Cardiac septum (tissue), 1 donor: ENCODE measurements around the gene CD27. TPM values are rescaled to one million over a fixed set of nuclear protein-coding genes. Genes with fewer than 3 reads are reported as not detected.

ENCODE experiments used
- total RNA-seq: library from RNA; stranded (reverse); fragmentation: NEBNext Ultra II Directional; extraction: Animal tissue kit (Norgen Biotek cat#: 25700); gene quantifications from one replicate; pipeline ENCODE4 v1.2.1, GENCODE V29; 2021
- donor health status: DM: no; HTN: no; CAD: no.

The CD27 gene
- total RNA-seq, 1 donor from 2014 or later = not detected

Other genes starting within 250 kb of the CD27 start
- 70.2 TPM for gene CD9, start 244.6 kb upstream of the CD27 start, total RNA-seq
- gene PLEKHG6, start 134.3 kb upstream of the CD27 start, total RNA-seq = 0.30 TPM
- 60.0 TPM for gene TNFRSF1A, start 102.9 kb upstream of the CD27 start, total RNA-seq
- 0.46 TPM for gene SCNN1A, start 69.4 kb upstream of the CD27 start, total RNA-seq
- gene LTBR, start 60.8 kb upstream of the CD27 start, total RNA-seq = 29.4 TPM
- gene TAPBPL, start 7.1 kb downstream of the CD27 start, total RNA-seq = 17.2 TPM
- 4.1 TPM for gene VAMP1, start 25.7 kb downstream of the CD27 start, total RNA-seq
- gene MRPL51, start 48.3 kb downstream of the CD27 start, total RNA-seq = 174 TPM
- gene NCAPD2, start 49.1 kb downstream of the CD27 start, total RNA-seq = 12.0 TPM
- gene GAPDH, start 89.6 kb downstream of the CD27 start, total RNA-seq = 4,827 TPM
- gene IFFO1, start 111.1 kb downstream of the CD27 start, total RNA-seq = 24.8 TPM
- 18.5 TPM for gene NOP2, start 123.3 kb downstream of the CD27 start, total RNA-seq
- 186 TPM for gene CHD4, start 162.4 kb downstream of the CD27 start, total RNA-seq
- 2.6 TPM for gene LPAR5, start 191.0 kb downstream of the CD27 start, total RNA-seq
- gene ACRBP, start 202.5 kb downstream of the CD27 start, total RNA-seq = 1.6 TPM
- gene ING4, start 218.2 kb downstream of the CD27 start, total RNA-seq = 20.6 TPM
- gene ZNF384, start 244.4 kb downstream of the CD27 start, total RNA-seq = 32.7 TPM